PC-3 (cell line): ENCODE measurements around the gene EIF1.

Experiments used
- CTCF ChIP-seq: fragments of 300-600 bp; sonication (generic); conservative IDR thresholded peaks from 2 replicates; pipeline ENCODE4 v1.5.1; 2017; ENCODE audit warnings: antibody characterized with exemption, low read depth, mild to moderate bottlenecking, low read length
- EZH2 ChIP-seq: fragments of 300-600 bp; sonication (generic); IDR thresholded peaks from one replicate; pipeline ENCODE4 v1.6.1; 2017; ENCODE audit warnings: antibody characterized with exemption, mild to moderate bottlenecking, low read length; ENCODE audit not compliant: unreplicated experiment

GRCh38 chr17:41725134-41725533, 36.4 kb downstream of the EIF1 start:
- TF ChIP-seq CTCF = no peak
- TF ChIP-seq EZH2 = no peak
